ENCODE results near the gene PDE6B.

PDE6B gene

GRCh38 chr4:712093-712492 lies 86.7 kb downstream of the PDE6B start:
- TF ChIP-seq JUND (IDR thresholded peaks at IDR 0.05; ENCODE audit: low read depth) = no peak
- no peak for DNase-seq (ENCODE audit: low read depth in 1 of 2, low spot score in 1 of 2)

GRCh38 chr4:712916-713632 lies 87.7 kb downstream of the PDE6B start:
- in situ Hi-C loops (cut with HindIII; ENCODE audit: low pct_unique_long_range_greater_than_20kb, low sequenced_read_pairs) = no loop called here
- no peak for DNase-seq (ENCODE audit: low read depth in 1 of 2, low spot score in 1 of 2)
- TF ChIP-seq JUND (IDR thresholded peaks at IDR 0.05; ENCODE audit: low read depth) = no peak

More at GRCh38 chr4:712093-712492, 86.7 kb downstream of the PDE6B start:
- in situ Hi-C loops (cut with HindIII; ENCODE audit: low pct_unique_long_range_greater_than_20kb, low sequenced_read_pairs) = no loop called here

- in situ Hi-C loops (cut with HindIII; ENCODE audit: low pct_unique_long_range_greater_than_20kb, low sequenced_read_pairs) = no loop called here
- no peak for DNase-seq (ENCODE audit: low read depth in 1 of 2, low spot score in 1 of 2)
- no peak for TF ChIP-seq JUND (IDR thresholded peaks at IDR 0.05; ENCODE audit: low read depth)
These were observed 88.7 kb downstream of the PDE6B start for GRCh38 chr4:714087-714486.

GRCh38 chr4:717601-718320 lies 92.4 kb downstream of the PDE6B start:
- DNase-seq (ENCODE audit: low read depth in 1 of 2, low spot score in 1 of 2) = no peak
- in situ Hi-C loops (cut with HindIII; ENCODE audit: low pct_unique_long_range_greater_than_20kb, low sequenced_read_pairs) = no loop called here
- TF ChIP-seq JUND (IDR thresholded peaks at IDR 0.05; ENCODE audit: low read depth) = no peak

- DNase-seq (ENCODE audit: low read depth in 1 of 2, low spot score in 1 of 2) = no peak
- in situ Hi-C loops (cut with HindIII; ENCODE audit: low pct_unique_long_range_greater_than_20kb, low sequenced_read_pairs) = no loop called here
- no peak for TF ChIP-seq JUND (IDR thresholded peaks at IDR 0.05; ENCODE audit: low read depth)
These were observed 93.1 kb downstream of the PDE6B start for GRCh38 chr4:718460-718859.
